Stimulated activated CD4-positive, alpha-beta T cell treated with anti-CD3 and anti-CD28 coated beads, Interleukin-4, amount 100 ng/mL, for 24 hours (primary cell): ENCODE data around the gene LRRC8C.
"Not testable (repeated sequence)": the region's sequence is repeated elsewhere in the genome, so short reads cannot be mapped to it uniquely, and the experiment has no call there.

Experiments
- DNase-seq: peaks from one replicate; pipeline ENCODE4 v3.0.0-alpha.2; 2020

Gene LRRC8C

GRCh38 chr1:89673251-89673650 lies 40.3 kb downstream of the LRRC8C start:
- no peak for DNase-seq

GRCh38 chr1:89675677-89676076 lies 42.8 kb downstream of the LRRC8C start:
- DNase-seq = no peak

- no peak for DNase-seq
Measured at GRCh38 chr1:89681045-89681729, 48.3 kb downstream of the LRRC8C start.

GRCh38 chr1:89682611-89683010 lies 49.7 kb downstream of the LRRC8C start:
- DNase-seq = no peak

- DNase-seq = no peak
Measured at GRCh38 chr1:89685461-89685860, 52.5 kb downstream of the LRRC8C start.

- no peak for DNase-seq
Measured at GRCh38 chr1:89686520-89686919, 53.6 kb downstream of the LRRC8C start.

GRCh38 chr1:89687254-89687653 lies 54.3 kb downstream of the LRRC8C start:
- DNase-seq = no peak

GRCh38 chr1:89688607-89689006 lies 55.7 kb downstream of the LRRC8C start:
- DNase-seq = no peak

- DNase-seq = no peak
Measured at GRCh38 chr1:89689234-89689633, 56.3 kb downstream of the LRRC8C start.

- no peak for DNase-seq
Measured at GRCh38 chr1:89690595-89690994, 57.7 kb downstream of the LRRC8C start.

- no peak for DNase-seq
Measured at GRCh38 chr1:89692601-89693521, 59.9 kb downstream of the LRRC8C start.

GRCh38 chr1:89695847-89696246 lies 62.9 kb downstream of the LRRC8C start:
- DNase-seq = no peak

- DNase-seq = no peak
Measured at GRCh38 chr1:89697383-89697782, 64.5 kb downstream of the LRRC8C start.

GRCh38 chr1:89698020-89698560 lies 65.2 kb downstream of the LRRC8C start:
- no peak for DNase-seq

- DNase-seq = no peak
Measured at GRCh38 chr1:89698624-89699023, 65.7 kb downstream of the LRRC8C start.

GRCh38 chr1:89699451-89699986 lies 66.6 kb downstream of the LRRC8C start:
- no peak for DNase-seq

GRCh38 chr1:89701746-89702241 lies 68.9 kb downstream of the LRRC8C start:
- peak; percentile 50 for DNase-seq

- no peak for DNase-seq
Measured at GRCh38 chr1:89702520-89703045, 69.7 kb downstream of the LRRC8C start.

GRCh38 chr1:89703469-89703868 lies 70.5 kb downstream of the LRRC8C start:
- DNase-seq = no peak

GRCh38 chr1:89704014-89704413 lies 71.1 kb downstream of the LRRC8C start:
- no peak for DNase-seq

GRCh38 chr1:89704885-89705284 lies 72.0 kb downstream of the LRRC8C start:
- not testable (repeated sequence) for DNase-seq

- no peak for DNase-seq
Measured at GRCh38 chr1:89705901-89706699, 73.2 kb downstream of the LRRC8C start.
